Osteocyte (in vitro differentiated cells): ENCODE results near the gene CRYGN. TPM values are rescaled to one million over a fixed set of nuclear protein-coding genes. Genes with fewer than 3 reads are reported as not detected.
A peak's percentile ranks its signal among the peaks of the same experiment; 100 is the strongest.

Source experiments
- DNase-seq: peaks from one replicate; pipeline ENCODE4 v3.0.0; 2021; ENCODE audit warnings: mixed read lengths; ENCODE audit not compliant: unreplicated experiment; ENCODE audit errors: extremely low spot score
- H3K27ac Mint-ChIP-seq: one replicate; pipeline ENCODE4 v1.8.0; 2021; ENCODE audit warnings: mild to moderate bottlenecking, mixed read lengths; ENCODE audit not compliant: unreplicated experiment
- H3K27me3 Mint-ChIP-seq: one replicate; pipeline ENCODE4 v1.8.0; 2021; ENCODE audit warnings: mixed read lengths; ENCODE audit not compliant: unreplicated experiment
- H3K36me3 Mint-ChIP-seq: one replicate; pipeline ENCODE4 v1.8.0; 2021; ENCODE audit warnings: mixed read lengths; ENCODE audit not compliant: unreplicated experiment
- H3K4me1 Mint-ChIP-seq: one replicate; pipeline ENCODE4 v1.8.0; 2021; ENCODE audit warnings: mixed read lengths; ENCODE audit not compliant: unreplicated experiment
- H3K4me3 Mint-ChIP-seq: one replicate; pipeline ENCODE4 v1.8.0; 2021; ENCODE audit warnings: mild to moderate bottlenecking, moderate library complexity, mixed read lengths; ENCODE audit not compliant: unreplicated experiment
- H3K9me3 Mint-ChIP-seq: one replicate; pipeline ENCODE4 v1.8.0; 2021; ENCODE audit warnings: mixed read lengths; ENCODE audit not compliant: unreplicated experiment
- total RNA-seq: library from RNA; stranded (reverse); gene quantifications from 2 replicates; pipeline ENCODE4 v1.2.1, GENCODE V29; 2021
- TF ChIP-seq, protein P1 (sequence below): fragments of 200-600 bp; sonication (generic); IDR thresholded peaks from 2 replicates; pipeline ENCODE4 v1.5.0; 2021; ENCODE audit warnings: antibody characterized with exemption, mild to moderate bottlenecking, moderate library complexity

Gene CRYGN
- total RNA-seq, 1 donor from 2014 or later, result not detected

DNA sequence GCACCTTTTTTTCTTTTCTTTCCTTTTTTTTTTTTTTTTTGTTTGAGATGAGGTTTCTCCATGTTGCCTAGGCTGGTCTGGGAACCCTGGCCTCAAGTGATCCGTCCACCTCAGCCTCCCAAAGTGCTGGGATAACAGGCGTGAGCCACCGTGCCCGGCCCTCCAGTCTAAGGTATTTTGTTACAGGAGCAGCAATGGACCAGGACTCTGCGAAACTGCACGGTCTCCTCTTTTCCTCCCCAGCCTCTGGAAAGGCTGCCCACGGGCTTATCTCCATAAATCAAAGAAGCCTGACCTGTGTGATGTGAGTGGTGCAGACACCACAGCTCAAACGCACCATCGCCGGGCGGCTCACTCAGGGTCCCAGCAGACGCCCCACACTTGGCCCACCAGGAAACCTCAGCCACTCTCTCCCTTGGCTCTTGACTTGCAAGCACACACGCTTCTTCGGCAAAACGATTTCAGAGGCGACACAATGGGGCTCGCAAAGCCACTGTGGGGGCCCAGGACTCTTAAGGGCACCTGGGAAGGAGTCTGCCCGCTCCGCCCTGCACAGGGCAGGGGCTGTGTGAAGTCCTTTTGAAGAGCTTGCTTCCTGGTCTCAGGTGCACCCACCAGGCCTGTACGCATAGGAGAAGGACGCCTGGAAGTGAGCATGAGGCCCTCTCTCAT is 50.7 kb downstream of the CRYGN start:
- no peak for DNase-seq
- no peaks in the 10 kb centered on the region for H3K9me3 Mint-ChIP-seq
- H3K27ac Mint-ChIP-seq, result no peak overlapping the region
- H3K4me3 Mint-ChIP-seq, result no peak overlapping the region
- peaks cover 43% of the 10 kb centered on the region for H3K27me3 Mint-ChIP-seq
- TF ChIP-seq, protein P1, sequence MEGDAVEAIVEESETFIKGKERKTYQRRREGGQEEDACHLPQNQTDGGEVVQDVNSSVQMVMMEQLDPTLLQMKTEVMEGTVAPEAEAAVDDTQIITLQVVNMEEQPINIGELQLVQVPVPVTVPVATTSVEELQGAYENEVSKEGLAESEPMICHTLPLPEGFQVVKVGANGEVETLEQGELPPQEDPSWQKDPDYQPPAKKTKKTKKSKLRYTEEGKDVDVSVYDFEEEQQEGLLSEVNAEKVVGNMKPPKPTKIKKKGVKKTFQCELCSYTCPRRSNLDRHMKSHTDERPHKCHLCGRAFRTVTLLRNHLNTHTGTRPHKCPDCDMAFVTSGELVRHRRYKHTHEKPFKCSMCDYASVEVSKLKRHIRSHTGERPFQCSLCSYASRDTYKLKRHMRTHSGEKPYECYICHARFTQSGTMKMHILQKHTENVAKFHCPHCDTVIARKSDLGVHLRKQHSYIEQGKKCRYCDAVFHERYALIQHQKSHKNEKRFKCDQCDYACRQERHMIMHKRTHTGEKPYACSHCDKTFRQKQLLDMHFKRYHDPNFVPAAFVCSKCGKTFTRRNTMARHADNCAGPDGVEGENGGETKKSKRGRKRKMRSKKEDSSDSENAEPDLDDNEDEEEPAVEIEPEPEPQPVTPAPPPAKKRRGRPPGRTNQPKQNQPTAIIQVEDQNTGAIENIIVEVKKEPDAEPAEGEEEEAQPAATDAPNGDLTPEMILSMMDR, result no peak
- H3K4me1 Mint-ChIP-seq, result no peaks in the 10 kb centered on the region
- no peaks in the 10 kb centered on the region for H3K36me3 Mint-ChIP-seq

DNA sequence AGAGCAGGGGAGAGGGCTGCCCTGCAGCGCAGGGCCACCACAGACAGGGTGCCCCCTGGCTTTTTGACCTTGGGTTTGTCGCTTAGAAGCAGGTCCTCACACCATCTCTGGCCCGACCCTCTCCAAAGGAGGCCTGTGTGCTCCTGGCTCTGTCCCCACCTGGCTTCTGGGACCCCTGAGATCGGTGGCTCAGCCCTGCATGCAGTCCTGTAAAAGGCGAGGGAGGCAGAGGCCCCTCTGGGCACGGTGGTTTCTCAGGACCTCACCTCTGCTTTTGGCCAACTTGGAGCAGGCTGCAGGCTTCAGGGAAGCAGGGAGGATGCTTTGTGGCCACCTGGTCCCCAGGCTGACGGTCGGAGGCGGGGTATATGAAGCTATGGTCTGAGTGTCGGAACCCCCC is 51.5 kb downstream of the CRYGN start:
- peaks cover 43% of the 10 kb centered on the region for H3K27me3 Mint-ChIP-seq
- no peak overlapping the region for H3K4me3 Mint-ChIP-seq
- H3K36me3 Mint-ChIP-seq, result no peaks in the 10 kb centered on the region
- TF ChIP-seq, protein P1, result no peak
- H3K27ac Mint-ChIP-seq, result no peak overlapping the region
- no peaks in the 10 kb centered on the region for H3K9me3 Mint-ChIP-seq
- no peaks in the 10 kb centered on the region for H3K4me1 Mint-ChIP-seq
- no peak for DNase-seq

DNA sequence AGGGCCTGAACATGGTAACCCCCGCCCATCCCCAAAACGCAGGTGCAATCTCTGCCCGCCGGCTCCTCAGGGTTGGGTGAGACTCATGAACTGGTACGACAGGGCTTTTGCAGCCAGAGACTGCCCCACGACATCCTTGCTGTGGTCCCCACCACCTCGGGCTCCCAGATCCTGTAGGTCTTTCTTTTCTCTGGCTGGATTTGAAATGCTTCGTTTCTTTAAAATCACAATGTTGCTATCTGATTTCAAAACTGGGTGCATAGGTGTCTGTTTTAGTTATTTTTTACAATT is 52.0 kb downstream of the CRYGN start:
- peaks cover 39% of the 10 kb centered on the region for H3K27me3 Mint-ChIP-seq
- no peaks in the 10 kb centered on the region for H3K9me3 Mint-ChIP-seq
- H3K4me3 Mint-ChIP-seq, result no peak overlapping the region
- no peak for DNase-seq
- H3K36me3 Mint-ChIP-seq, result no peaks in the 10 kb centered on the region
- H3K27ac Mint-ChIP-seq, result no peak overlapping the region
- H3K4me1 Mint-ChIP-seq, result no peaks in the 10 kb centered on the region
- TF ChIP-seq, protein P1, result no peak

DNA sequence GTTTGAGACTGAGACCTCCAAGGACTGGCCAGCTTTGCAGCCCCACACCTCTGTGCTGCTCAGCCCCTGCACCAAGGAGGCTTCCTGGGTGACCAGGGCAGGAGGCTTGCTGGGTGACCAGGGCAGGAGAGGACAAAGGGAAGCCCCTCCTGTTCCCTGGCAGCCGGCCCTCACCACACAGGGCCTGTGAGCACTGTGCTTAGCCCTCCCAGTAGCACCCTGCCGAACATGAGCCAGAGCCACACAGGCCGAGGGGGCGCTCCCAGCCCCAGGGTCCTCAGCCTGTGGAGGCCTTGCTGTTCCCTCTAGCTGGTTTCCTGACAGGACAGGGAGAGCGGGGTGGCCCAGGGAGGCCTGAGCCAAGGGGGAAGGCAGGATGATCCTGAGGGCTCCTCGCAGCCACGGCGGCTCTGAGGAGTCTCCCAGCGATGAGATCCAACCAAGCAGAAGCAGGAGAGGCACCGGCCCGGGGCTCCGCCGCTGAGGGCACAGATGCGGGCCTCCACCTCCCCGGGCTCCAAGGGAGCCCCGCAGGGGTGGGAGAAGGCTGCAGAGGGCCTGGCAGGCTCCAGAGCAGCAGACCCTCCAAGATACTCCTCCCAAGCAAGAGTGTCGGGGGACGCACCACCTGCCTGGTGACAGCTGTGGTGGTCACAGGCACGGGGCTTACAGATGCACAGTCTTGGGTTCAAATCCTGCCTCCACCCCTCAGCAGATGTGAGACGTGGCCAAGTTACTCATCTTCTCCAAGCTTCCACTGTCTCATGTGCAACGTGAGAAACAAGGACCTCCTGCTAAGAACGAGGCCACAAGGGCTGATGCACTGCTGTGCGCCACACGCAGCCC is 52.6 kb downstream of the CRYGN start:
- Mint-ChIP-seq H3K9me3 (no peaks in the 10 kb centered on the region), H3K27ac (no peak overlapping the region), H3K4me1 (no peaks in the 10 kb centered on the region), H3K27me3 (peaks cover 42% of the 10 kb centered on the region), H3K36me3 (no peaks in the 10 kb centered on the region), H3K4me3 (no peak overlapping the region)
- peak; percentile 84 for DNase-seq
- TF ChIP-seq, protein P1, result no peak

DNA sequence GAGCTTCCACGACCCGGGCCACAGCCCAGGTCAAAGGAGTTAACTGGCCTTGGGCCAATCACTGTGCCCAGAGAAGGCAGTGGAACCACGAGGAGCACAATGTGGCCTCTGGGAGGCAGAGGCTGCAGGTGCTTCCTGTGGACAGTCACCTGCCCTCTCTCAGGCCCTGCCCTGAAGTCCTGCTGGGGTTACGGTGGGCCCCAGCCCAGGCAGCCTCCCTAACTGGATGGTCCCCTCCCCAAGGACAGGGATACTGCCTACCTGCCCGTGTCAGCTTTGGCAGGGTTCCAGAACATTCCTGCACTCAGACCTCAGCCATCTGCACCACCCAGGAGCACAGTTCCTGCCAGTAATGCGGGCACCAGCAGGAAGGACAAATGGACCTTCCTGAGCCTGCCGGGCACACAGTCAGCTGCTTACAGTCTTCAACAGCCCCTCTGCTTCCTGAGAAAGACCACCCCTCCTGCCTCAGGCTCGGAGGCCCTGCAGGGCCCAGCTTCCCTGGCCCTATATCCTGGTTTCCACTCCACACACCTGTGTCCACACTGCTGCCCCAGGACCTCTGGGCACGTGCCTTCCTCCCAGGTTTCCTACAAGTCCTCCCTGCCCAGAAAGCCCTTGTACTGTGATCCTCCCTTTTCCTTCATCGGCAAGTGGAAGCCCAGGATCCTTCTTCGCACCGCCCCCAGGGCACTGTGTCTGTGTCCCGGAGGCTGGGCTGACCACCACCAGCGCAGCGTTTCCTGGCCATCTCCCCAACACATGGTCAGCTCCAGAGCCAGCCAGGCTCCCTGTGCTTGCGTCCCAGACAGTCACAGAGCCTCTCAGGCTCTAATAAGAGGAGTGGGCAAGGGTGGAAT is 53.4 kb downstream of the CRYGN start:
- DNase-seq, result no peak
- no peaks in the 10 kb centered on the region for H3K4me1 Mint-ChIP-seq
- H3K36me3 Mint-ChIP-seq, result no peaks in the 10 kb centered on the region
- no peaks in the 10 kb centered on the region for H3K9me3 Mint-ChIP-seq
- peaks cover 46% of the 10 kb centered on the region for H3K27me3 Mint-ChIP-seq
- no peak overlapping the region for H3K4me3 Mint-ChIP-seq
- TF ChIP-seq, protein P1, result no peak
- H3K27ac Mint-ChIP-seq, result no peak overlapping the region
